ENCODE data around the gene PIMREG.

PIMREG gene

GRCh38 chr17:6498901-6499540, 54.8 kb downstream of the PIMREG start:
- H3K4me1 ChIP-seq (ENCODE audit: insufficient read depth, poor library complexity, severe bottlenecking): peaks cover 7% of the 10 kb centered on the region
- H3K27me3 ChIP-seq (ENCODE audit: insufficient read depth, poor library complexity, severe bottlenecking): no peaks in the 10 kb centered on the region
- no peaks in the 10 kb centered on the region for H3K36me3 ChIP-seq (ENCODE audit: low read depth)
- H3K4me3 ChIP-seq (ENCODE audit: severe bottlenecking): no peak overlapping the region
- ATAC-seq (ENCODE audit: low read depth) (no peak), DNase-seq (ENCODE audit: low spot score) (no peak)
- H3K27ac ChIP-seq (ENCODE audit: poor library complexity, severe bottlenecking): no peak overlapping the region
- TF ChIP-seq CTCF (IDR thresholded peaks at IDR 0.05; ENCODE audit: poor library complexity, severe bottlenecking): no peak
- H3K9me3 ChIP-seq (ENCODE audit: severe bottlenecking): no peaks in the 10 kb centered on the region

Data from RWPE2 (cell line).